ENCODE data around the gene MUC22.

GRCh38 chr6:31001281-31001888 is 8.9 kb upstream of the MUC22 start:
- no peak for TF ChIP-seq CTCF (IDR thresholded peaks at IDR 0.05; ENCODE audit: insufficient read depth, low read depth, low read length)
- TF ChIP-seq EZH2 (IDR thresholded peaks at IDR 0.05; ENCODE audit: insufficient read depth, low read length): no peak
